Measurements from ENCODE around the gene SUGCT.
"Not testable (repeated sequence)": the region's sequence is repeated elsewhere in the genome, so short reads cannot be mapped to it uniquely, and the experiment has no call there.

SUGCT gene

DNA sequence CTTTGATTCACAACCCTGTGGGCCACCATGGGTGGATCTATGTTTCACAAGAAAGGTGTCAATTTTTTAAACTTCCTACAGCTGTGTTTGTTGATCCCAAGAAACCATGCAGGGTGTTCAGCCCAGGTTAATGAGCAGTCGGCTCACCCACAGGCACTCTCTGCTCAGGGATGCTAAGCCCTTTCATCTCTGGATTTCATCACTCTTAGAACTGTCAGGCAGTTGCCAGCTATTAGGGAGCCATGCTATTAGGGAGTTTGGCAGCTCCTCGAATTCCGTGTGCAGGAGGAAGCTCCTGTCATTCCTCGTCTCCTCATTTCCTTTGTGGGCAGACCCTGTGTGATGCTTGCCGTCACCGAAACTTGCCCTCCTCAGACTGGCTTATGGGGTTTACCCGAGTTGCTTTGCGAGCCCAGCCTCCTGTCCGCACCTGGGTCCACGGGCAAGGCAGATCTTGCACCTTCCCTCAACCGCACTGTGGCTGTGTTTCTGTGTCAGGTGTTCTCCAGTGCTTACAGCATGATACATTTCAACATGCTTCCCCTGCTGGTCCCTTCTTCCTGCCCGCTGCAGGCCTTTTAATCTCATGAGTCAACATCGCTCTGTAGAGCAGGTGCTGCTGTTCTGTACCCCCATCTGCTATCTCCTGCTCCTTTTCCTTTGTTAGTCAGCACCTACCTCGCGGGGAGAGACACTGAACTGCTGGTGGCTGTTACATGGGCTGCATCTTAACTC lies 509.8 kb downstream of the SUGCT start:
- peak; percentile 17 for DNase-seq

DNA sequence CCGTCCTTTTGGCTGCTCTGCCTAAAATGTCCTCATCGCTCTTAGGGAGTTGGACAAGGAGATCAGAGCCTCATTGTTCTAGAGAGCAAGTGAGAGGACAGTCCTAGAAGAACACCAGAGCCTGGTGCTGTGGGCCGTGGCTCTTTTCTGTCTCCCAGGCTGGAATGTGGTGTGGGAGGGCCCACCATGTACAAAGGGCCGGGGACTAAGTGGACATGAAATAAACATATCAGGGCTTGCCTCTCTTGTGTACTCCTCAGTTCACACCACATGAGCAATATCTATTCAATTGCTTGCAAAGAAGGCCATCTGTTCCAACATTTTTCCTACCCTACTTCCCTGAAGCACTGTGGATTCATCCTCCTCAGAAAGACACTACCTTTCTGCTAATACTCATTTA lies 510.4 kb downstream of the SUGCT start:
- no peak for DNase-seq

DNA sequence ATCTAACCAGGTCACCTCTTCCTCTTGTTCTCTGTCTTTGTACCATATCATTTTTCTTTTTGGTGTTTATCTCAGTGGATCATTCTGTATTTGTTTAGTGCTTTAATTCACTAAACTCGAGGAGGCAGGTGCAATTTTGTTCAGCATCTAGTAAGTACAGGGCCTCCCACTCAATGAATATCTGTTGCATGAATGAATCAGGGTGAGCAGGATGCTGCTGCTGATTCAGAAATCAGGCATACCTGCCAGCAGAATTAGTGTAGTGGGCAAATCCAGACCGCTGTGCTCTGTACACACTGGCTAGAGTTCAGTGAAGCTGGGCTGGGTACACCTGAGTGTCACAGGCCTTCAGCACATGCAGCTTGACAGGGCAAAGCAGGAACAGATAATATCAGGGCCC lies 511.9 kb downstream of the SUGCT start:
- no peak for DNase-seq

DNA sequence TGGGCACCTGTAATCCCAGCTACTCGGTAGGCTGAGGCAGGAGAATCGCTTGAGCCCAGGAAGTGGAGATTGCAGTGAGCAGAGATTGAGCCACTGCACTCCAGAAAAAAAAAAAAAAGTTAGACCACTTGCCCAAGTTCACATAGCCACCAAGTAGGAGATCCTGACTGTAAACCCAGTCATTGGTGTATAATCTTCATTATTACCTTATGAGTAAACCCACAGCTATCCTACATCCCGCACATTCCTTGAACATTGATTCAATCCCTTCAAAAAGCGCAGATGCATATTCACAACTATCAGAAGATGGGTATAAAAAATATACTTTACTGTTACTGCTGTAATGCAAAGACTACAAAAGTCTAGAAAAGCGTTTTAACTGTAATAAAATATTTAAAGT lies 512.9 kb downstream of the SUGCT start:
- no peak for DNase-seq

DNA sequence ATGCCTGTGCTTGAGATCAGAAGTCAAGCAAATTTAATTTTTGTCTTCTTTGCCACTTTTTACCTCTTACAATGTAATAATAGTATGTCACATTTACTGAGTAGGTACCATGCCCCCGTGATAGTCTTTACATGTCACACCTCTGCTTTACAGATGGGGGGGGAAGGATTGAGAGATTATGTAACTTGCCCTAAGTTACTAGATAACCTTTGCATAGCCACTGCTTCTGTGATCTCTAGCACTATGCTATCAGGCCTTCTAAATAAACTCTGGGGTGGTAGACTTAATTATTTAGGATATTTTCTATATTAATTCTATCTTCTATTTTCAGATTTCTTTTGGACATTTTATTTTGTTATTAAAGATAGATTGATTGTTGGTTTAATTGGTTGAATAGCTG lies 514.4 kb downstream of the SUGCT start:
- no peak for DNase-seq

DNA sequence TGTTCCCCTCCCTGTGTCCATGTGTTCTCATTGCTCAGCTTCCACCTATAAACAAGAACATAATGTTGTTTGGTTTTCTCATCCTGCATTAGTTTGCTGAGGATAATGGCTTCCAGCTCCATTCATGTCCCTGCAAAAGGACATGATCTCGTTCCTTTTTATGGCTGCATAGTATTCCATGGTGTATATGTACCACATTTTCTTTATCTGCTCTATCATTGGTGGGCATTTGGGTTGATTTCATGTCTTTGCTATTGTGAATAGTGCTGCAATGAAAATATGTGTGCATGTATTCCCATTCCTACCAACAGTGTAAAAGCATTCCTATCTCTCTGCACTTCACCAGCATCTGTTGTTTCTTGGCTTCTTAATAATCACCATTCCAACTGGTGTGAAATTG lies 516.1 kb downstream of the SUGCT start:
- DNase-seq = not testable (repeated sequence)

DNA sequence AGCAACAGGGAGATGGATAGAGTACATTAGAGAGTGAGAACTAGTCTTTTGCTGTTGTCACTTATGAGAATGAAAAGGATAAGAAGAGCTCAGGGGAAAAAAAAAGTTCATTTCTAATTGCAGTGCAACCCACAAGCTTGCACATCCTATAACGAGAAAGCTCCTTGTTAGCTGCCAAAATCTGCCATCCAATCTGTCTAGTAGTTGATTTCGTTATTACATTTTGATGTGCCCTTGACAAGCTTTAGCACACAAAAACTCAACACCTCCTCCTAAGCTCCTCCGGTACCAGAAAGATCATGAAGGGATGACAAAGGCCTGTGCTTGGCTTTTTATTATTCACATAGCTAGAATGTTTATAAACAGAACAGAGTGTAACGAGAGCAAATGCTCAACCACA lies 519.4 kb downstream of the SUGCT start:
- DNase-seq = no peak

DNA sequence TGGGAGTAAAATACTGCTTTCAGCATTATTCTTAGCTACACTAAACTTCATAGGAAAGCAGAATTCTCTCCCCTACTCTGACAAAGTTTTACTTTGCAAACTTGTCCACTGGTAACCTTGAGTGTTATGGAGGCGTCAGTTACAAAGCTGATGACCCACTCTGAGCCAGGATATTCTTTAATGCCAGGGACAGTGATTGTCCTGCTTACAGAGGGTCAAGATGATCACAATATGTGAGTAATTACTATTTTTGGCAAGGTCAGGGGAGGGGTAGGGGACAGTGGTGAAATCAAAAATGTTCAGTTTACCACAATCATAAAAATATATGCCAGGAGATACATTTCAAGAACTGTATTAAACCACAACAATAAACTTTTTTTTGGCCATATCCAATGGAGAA lies 520.6 kb downstream of the SUGCT start:
- no peak for DNase-seq

DNA sequence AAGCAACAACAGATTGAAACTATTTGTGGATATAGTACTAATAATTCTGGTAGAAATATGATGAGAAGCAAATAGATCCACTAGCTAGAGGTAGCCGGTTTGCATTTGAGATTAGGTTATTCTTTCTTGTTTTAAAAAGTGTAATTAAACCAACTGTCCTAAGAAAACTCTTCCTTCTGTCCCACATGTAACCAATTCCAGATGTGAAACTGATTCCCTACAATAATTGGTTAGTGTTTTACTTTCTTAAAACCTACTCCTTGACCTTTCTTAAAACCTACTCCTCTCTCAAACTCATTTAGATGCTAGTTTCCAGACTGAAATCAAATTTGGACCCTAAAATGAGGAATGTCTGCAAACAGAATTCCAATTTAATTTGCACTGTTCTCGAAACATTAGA lies 521.5 kb downstream of the SUGCT start:
- no peak for DNase-seq

DNA sequence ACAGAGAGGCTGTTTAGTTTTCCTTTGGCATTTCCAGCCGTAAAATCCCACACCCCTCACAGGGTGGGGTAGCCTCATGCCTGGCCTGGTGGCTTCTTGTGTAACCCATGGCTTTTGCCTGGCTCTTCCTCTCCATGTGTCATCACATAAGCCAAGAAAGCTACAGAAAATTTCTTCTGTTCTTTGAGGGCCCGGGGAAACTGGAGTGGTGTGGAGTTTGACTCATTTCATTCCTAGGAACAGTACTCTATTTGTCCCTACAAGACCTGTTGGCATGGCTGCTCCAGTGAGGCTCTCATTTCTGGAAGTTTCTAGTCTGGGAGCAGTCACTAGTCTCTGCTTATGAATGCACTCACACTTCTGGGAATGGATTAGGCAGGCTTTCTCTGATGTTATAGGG lies 523.9 kb downstream of the SUGCT start:
- no peak for DNase-seq

DNA sequence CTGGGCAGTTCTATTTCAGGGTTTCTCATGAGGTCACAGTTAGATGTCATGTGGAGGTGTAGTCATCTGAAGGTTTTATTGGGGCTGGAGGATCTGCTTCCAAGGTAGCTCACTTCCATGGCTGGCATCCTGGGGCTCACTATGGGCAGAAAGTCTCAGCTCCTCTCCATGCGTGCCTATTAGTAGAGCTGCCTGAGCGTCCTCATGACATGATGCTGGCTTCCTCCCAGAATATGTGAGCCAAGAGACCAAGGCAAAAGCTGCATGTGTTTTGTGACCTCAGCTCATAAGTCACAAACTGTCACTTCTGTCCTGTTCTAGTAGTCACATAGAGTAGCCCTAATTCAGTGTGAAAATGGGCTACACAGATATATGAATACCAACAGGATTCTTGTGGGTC lies 524.4 kb downstream of the SUGCT start:
- no peak for DNase-seq

DNA sequence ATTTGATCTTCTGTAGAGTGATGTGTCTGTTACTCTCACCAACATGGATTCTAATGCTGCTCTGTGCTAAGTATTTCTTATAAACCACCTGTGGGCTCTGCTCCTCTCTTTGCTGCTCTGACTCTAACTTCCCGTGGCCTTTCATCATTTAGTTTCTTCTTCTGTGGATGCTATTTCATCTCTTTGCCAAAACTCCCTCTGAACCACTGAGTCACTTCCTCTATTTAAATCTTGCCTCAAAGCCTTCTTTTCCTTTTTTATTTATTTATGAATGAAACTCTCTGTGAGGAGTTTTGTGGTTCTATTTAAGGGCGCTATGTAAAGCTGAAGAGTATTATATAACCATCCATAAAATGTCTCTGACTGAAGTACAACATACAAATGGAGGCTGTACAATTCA lies 538.5 kb downstream of the SUGCT start:
- DNase-seq = no peak

DNA sequence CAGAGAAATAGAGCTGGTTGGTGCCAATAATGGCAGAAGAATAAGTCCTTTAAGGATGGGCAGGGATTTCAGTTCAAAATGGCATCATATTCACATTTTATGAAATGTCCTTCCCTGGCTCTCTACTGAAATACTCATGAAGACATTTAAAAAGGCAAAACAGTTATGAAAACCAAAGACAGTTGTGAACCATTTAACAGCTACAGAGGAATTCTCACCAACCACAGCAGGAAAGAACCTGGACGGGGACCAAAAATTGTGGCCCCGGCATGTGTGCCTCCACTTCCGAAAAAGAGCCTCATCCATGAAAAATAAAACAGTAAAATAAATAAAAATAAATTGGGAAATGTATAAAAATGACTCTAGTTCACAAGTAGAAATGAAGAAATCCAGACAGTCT lies 539.5 kb downstream of the SUGCT start:
- DNase-seq = no peak

DNA sequence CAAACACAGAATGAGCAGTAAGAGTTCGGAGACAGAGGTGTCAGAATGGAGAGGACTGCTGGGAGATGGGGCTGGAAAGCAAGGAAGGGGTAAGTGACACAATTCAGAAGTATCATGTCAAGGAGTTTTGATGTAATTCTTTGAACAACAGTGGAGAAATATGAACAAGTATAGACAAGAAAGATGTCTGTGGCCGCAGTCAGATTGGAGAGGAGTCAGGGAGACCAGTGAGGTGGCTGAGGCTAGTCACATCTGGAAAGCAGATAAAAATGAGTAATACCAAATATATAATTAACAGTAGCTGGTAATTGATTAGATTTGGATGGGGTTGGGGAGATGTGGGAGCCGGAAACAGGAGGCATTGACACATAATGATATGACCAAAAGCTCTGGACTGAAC lies 540.9 kb downstream of the SUGCT start:
- DNase-seq = no peak

DNA sequence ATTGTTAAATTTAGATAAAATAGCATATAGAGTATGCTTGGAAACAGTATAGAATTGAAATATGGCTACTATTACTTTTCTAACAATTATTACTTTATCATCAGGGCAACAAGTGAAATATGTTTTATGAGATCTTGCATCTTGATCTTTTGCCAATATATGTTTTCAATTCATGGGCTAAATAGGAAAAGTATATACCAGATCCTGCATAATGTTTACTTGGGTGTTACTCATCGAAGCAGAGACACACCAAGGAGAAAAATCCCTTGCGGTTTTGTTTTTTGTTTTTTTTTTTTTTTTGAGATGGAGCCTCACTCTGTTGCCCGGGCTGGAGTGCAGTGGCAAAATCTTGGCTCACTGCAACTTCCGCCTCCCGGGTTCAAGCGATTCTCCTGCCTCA lies 541.4 kb downstream of the SUGCT start:
- DNase-seq = no peak

DNA sequence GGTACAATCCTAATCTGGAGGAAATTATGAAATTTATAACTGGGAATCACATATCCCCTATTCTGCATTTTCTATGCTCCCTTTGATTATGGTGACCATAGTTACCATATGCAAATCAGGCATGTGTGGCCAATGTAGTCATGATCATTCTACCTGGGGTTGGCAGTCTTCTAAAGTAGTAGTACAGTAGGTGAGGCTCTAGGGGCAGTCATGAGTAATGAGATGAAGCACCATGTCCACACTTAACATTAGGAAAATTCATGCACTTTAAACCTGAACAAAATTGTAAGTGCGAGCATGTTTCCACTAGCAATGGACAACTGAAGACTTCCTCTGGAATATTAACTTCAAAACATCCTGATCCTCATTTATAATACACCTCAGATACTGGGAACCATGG lies 545.9 kb downstream of the SUGCT start:
- no peak for DNase-seq

DNA sequence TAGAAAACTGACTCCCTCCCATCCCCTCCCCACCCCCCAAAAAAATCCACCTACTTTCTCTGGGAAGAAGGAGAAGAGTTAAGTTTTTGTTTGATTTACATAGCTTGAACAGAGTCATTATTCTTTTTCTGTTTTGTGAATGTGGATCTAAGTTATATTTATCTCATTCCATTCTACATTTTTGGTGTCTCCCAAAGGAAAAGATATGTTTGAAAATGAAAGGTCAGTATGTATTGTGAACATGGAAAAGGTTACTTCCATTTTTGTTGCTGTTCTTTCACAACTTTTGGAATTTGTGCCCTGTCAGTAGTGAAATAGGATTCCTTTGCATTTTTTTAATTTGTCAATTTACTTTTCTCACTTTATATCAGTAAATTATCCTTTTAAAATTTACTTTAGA lies 547.9 kb downstream of the SUGCT start:
- no peak for DNase-seq

DNA sequence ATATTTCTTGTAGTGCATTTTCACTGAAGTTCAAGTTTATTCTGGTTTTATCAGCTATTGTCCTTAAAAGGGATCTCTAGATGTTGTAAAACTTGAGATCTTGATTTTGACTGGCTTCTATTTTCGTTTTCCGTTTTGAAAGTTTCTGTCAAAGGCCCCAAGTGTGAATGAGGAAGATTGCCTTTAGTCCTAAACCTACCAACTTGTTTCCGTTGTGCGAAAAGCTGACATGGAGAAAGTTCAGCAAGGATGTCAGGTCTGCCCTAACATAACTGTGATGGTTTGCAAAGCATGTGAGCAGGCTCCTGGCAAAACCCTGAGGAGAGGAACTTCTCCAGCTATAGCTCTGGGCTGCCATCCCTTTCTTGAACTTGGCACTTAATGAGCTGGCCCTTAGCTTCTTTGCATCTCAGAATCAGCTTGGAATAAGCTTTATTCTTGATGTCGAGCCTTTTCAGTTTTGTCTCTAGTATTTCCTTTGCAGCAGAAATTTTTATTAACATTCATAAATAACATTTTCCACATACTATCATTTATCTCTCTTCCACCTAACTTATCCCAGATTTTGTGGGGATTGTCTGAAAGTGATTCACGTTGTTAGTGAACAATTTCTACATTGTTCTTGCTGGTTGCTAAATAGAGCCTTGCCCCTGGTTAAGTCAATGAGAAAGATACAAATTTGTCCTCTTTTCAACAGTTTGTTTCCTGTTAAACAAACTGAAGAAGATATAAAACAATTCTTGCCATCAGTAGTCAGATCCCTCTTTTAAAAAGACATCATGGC lies 559.4 kb downstream of the SUGCT start:
- DNase-seq = no peak

DNA sequence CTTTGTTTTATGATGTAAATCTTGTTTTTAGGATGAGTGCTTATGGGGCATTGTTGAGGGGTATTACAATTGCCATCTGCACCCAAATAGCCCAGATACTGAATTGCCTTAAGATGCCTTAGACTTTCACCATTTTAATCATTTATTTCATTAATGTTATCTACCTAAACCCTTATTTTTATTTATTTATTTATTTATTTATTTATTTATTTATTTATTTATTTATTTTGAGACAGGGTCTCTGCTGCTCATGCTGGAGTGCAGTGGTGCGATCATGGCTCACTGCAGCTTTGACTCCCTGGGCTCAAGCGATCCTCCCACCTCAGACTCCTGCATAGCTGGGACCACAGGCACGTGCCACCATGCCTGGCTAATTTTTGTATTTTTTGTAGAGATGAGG lies 560.2 kb downstream of the SUGCT start:
- no peak for DNase-seq

DNA sequence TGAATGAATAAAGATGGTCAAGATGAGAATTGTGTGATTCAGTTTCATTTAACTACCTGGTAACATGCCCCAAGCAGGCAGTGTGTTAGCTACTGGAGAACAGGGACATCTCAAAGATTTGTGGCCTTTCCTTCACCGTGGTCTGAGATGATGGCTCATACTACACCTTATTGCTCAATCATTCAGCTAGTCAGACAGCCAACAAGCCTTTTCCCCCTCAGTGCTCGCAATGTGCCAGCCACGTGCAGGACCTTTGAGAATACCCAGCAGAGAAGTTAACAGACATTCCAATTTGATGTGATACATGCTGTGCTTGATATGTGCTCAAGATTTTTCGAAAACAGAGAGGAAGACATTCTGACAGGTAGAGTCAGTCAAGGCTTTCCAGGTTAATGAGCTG lies 562.8 kb downstream of the SUGCT start:
- no peak for DNase-seq

DNA sequence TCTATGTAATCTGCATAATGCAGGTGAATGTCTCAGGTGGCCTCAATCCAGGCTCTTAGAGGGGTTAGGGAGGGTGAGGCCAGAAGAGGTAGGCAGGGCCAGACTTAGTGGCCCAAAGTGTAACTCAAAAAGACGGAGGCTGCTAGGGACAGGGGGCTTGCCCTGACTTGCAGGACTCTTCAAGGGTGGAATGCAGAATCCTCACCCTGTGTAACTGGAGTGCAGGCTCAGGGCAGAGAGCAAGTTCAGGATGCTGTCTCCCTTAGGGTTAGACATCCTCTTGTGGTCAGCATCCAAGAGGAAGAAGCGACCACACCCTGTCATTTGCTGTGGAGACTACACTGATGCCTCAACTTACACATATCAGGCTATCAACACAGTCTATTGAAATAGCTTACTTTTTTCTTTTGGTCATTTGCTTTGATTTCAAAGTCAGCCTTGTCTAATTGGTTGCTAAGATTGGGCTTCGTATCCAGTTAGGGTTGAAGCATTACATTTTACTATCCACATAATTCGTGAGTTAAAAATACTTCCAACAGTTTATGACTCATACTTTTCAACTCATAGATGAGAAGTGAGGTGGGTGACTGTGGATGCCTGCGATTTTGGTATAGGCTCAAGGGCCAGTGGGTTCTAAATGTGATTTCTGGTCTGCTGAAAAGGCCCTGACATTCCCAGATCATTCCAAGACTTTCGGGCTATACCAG lies 563.6 kb downstream of the SUGCT start:
- no peak for DNase-seq

DNA sequence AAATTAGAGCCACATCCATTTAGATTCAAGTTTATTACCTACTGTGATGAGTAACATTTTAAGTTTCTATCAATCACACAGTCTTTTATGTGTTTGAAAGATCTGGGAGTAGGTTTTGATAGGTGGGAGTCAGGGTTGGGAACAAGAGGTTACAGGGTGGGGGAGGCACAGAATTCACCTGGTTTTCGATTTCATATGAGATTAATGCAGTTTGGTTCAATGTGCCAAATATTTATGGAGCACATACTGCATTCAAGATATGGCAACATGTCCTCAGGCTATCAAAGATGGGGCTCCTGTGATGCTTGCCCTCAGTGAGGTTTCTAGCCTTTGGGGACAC lies 564.1 kb downstream of the SUGCT start:
- DNase-seq = no peak

DNA sequence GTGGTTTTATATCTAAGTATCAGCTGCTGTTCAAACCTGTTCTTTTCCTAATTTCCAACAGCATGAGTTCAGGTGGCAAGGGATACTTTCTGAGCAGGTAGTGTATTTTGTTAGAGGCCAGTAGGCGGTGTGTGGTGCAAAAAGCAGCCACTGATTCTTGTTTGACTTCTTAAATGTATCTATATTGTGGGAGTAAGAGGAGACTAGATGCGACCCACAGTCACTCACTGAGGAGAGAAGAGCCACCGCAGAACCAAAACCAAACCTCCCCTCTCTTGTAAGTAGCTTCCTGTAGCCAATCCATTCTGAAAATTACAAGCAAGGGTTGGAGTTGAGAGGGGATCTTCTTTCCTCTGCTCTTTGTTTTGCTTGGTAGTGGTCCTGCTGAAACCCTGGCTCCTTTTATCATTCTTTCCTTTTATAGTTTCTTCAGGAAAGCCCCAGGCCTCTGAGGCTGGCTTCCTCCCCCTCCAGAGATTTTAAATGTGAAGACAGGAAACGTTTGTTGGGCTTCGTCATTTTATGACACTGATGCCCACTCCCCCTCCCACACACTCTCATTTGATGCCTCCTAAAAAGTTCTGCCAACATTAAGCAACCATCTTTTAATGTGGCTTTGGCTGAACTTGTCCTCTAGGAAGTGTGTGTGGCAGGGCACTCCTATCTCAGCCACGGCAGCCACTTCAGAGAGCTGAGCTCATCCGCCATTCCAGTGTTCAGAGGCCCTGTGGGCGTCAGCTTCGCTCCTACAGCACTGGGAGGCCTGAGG lies 566.0 kb downstream of the SUGCT start:
- DNase-seq = no peak
